Dendritic cell treated with granulocyte-macrophage colony-stimulating factor and Interleukin-4, amounts not matched to agents 40 ng/mL and 50 ng/mL, for 4 days (primary cell): ENCODE data around the gene PEX14.
"Not testable (repeated sequence)": the region's sequence is repeated elsewhere in the genome, so short reads cannot be mapped to it uniquely, and the experiment has no call there.

ENCODE experiments used
- H3K27ac Mint-ChIP-seq: one replicate; pipeline ENCODE4 v1.8.0; 2022; ENCODE audit warnings: mild to moderate bottlenecking, mixed read lengths
- H3K27me3 Mint-ChIP-seq: one replicate; pipeline ENCODE4 v1.8.0; 2022; ENCODE audit warnings: mild to moderate bottlenecking, mixed read lengths
- H3K36me3 Mint-ChIP-seq: one replicate; pipeline ENCODE4 v1.8.0; 2022; ENCODE audit warnings: low read depth, mixed read lengths
- H3K4me1 Mint-ChIP-seq: one replicate; pipeline ENCODE4 v1.8.0; 2022; ENCODE audit warnings: low read depth, mixed read lengths
- H3K4me3 Mint-ChIP-seq: one replicate; pipeline ENCODE4 v1.8.0; 2022; ENCODE audit warnings: mild to moderate bottlenecking, moderate library complexity, mixed read lengths
- H3K9me3 Mint-ChIP-seq: one replicate; pipeline ENCODE4 v1.8.0; 2022; ENCODE audit warnings: mixed read lengths
- intact Hi-C: fragments of 100-400 bp; cut with micrococcal nuclease; formaldehyde crosslinking; loops from one replicate; pipeline ENCODE4 v1.15.0; 2022

Gene PEX14

DNA sequence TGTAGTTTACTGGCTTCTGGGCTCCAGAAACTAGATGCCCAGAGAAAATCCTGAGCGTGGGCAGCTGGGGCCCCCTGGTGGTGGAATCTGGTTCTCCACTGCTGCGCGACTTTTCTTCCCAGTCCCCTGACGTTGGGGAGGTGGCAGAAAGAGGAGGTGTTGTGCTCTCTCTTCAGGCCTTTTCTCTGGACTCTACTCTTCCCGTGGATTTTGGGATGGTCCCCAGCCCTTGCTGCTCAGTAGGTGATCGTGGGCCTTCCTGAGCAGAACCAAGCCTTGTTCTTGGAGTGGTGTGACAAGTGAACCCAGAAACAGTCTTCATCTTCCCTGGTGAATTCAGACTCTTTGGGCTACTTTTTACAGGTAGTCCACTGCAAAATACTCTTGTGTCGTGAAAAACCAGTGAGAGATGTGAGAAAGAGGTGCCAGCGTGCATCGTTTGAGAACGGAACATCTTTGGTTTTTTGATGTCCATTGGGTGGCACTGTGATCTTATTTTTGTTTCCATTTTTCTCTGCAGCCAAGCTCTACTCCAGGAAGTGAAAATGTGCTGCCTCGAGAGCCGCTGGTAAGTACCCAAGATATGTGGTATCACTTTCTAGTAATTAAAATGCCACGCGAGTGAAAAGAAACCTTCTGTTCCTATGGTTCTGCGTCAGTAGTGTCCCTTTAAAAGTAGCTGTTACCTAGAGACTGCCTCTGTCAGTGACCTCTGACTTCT is 20.2 kb downstream of the PEX14 start:
- Mint-ChIP-seq H3K9me3 (no peaks in the 10 kb centered on the region), H3K4me3 (peak overlapping the region; percentile 66), H3K4me1 (peaks cover 22% of the 10 kb centered on the region), H3K27ac (peak overlapping the region; percentile 71), H3K27me3 (no peaks in the 10 kb centered on the region), H3K36me3 (peaks cover 39% of the 10 kb centered on the region)
- intact Hi-C loops = loop anchor here (1.0 to 2.0 kb wide), 2 partner anchors 65 to 118 kb away; partner anchors contain the start of gene CENPS

DNA sequence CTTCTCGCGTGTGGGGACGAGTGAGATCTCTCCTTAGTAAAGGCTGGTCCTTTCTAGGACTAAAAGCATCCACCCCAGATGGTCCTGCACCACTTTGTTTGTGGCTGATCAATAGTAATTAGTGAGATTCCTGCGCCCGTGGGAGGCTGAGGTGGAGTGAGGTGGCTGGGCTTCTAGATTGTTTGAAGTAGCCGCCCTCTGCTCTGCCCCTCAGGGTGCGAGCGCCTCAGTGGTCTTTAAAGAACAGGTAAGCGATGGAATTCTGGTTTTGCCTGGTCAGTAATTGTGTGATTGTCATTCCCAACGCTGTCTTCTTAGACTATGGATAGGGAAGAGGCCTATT is 20.7 kb downstream of the PEX14 start:
- H3K4me1 Mint-ChIP-seq = peaks cover 22% of the 10 kb centered on the region
- H3K36me3 Mint-ChIP-seq = peaks cover 33% of the 10 kb centered on the region
- H3K4me3 Mint-ChIP-seq = peak overlapping the region; percentile 66
- intact Hi-C loops = loop anchor here (2.0 kb wide), 1 partner anchor 119 kb away; no protein-coding TSS in a partner anchor
- no peaks in the 10 kb centered on the region for H3K9me3 Mint-ChIP-seq
- peak overlapping the region; percentile 71 for H3K27ac Mint-ChIP-seq
- H3K27me3 Mint-ChIP-seq = no peaks in the 10 kb centered on the region

DNA sequence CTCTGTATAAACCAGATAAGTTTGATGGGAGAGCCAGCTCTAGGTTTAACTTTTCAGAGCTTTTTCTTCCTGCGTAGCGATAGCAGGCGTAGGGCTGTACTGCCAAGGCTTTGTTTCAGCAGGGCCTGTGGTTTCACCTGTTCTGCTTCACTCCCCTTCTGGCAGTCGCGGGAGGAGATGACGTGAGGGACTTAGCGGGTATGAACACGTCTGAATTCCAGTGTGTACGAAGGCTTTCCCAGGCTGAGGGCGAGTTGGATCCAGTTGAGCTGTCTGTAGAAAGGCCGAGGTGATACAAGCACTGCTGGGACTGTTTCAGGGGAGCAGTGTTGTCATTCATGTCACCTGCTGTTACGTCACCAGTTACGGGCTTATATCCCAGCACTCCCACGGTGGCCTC is 21.2 kb downstream of the PEX14 start:
- Mint-ChIP-seq H3K27ac (no peak overlapping the region), H3K9me3 (no peaks in the 10 kb centered on the region), H3K36me3 (peaks cover 28% of the 10 kb centered on the region), H3K4me1 (peaks cover 22% of the 10 kb centered on the region), H3K4me3 (no peak overlapping the region), H3K27me3 (no peaks in the 10 kb centered on the region)
- intact Hi-C loops = loop anchor here (2.0 kb wide), 1 partner anchor 119 kb away; no protein-coding TSS in a partner anchor

DNA sequence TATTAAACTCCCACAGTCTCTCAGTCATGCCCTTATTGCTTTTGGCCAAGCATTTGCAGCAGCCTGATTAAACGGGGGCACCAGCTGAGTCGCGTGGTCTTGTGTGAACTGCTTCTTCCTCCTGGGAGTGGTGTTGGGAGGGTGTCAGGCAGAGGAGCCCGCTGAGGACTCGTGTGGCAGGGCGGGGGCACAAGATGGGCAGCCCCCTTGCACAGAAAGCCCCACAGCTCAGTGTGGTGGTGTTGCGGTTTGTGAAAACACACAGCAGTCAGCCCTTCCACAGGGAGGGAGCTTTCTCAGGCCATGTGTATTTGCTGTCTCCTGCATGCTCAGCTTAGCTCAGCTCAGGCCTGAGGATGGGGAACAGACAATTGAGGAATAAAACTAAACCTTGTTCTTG is 22.4 kb downstream of the PEX14 start:
- Mint-ChIP-seq H3K4me1 (peaks cover 22% of the 10 kb centered on the region), H3K27ac (no peak overlapping the region), H3K9me3 (no peaks in the 10 kb centered on the region), H3K4me3 (no peak overlapping the region), H3K27me3 (no peaks in the 10 kb centered on the region), H3K36me3 (peaks cover 25% of the 10 kb centered on the region)
- intact Hi-C loops = no loop called here

DNA sequence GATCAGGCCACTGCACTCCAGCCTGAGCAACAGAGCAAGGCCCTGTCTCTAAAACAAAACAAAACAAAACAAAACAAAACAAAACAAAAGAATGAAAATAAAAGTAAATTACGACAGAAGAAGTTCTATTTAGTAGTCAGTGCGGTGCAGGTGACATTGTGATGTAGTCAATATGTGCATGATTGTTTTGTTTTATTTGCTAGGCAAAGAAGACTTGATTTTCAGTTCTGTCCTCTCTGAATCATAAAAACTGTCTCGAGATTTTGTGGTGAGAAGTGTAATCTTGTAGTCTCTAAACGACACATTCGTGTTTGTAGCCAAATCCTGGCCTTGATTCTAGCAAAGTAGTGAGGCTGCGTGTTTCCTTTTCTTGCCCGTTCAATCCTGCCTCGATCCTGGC is 23.5 kb downstream of the PEX14 start:
- Mint-ChIP-seq H3K36me3 (peaks cover 25% of the 10 kb centered on the region), H3K4me1 (peaks cover 22% of the 10 kb centered on the region), H3K9me3 (no peaks in the 10 kb centered on the region), H3K27ac (no peak overlapping the region), H3K4me3 (no peak overlapping the region), H3K27me3 (no peaks in the 10 kb centered on the region)
- intact Hi-C loops = no loop called here

DNA sequence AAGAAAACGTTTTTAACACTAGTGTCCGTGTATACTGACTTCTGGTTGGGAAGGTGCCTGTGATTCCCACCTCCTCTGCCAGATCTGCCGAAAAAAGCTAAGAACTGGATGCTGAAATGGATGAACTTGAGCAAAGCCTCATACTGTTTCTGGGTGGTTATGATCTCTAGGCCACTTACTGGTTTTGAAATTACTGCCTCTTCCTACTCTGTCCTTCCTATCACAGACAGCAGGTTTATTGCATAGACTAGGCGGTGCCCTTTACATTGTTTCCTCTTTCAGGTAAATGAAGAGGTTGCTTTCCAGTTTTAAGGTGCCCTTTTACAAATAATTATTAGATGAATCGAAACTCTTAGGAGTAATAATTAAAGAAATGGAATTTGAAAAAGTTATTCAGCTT is 27.5 kb downstream of the PEX14 start:
- intact Hi-C loops = no loop called here
- H3K36me3 Mint-ChIP-seq = peaks cover 13% of the 10 kb centered on the region
- H3K27me3 Mint-ChIP-seq = no peaks in the 10 kb centered on the region
- no peak overlapping the region for H3K4me3 Mint-ChIP-seq
- peaks cover 9% of the 10 kb centered on the region for H3K4me1 Mint-ChIP-seq
- H3K9me3 Mint-ChIP-seq = no peaks in the 10 kb centered on the region
- no peak overlapping the region for H3K27ac Mint-ChIP-seq

DNA sequence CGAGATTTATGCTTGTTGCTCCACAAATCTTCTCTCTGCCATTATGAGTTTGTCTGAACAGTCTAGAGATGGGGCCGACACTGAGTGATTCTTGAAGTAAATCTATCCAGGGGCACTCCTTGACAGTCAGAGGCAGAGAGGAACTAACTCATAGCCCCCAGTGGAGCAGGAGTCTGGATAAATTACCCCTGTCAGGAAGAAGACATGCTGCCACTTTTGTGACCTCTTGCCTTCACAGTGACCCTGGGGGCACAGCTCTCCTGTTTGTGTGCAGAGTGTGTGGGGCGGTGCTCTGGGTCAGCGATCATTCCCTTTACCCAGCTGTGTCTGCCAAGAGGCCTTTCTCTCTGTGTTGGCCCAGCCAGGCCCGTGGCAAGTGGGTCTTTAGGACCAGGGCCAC is 29.5 kb downstream of the PEX14 start:
- no peak overlapping the region for H3K4me3 Mint-ChIP-seq
- H3K27me3 Mint-ChIP-seq = no peaks in the 10 kb centered on the region
- no peak overlapping the region for H3K27ac Mint-ChIP-seq
- H3K4me1 Mint-ChIP-seq = peaks cover under 1% of the 10 kb centered on the region
- intact Hi-C loops = no loop called here
- H3K9me3 Mint-ChIP-seq = no peaks in the 10 kb centered on the region
- H3K36me3 Mint-ChIP-seq = peaks cover 3% of the 10 kb centered on the region

DNA sequence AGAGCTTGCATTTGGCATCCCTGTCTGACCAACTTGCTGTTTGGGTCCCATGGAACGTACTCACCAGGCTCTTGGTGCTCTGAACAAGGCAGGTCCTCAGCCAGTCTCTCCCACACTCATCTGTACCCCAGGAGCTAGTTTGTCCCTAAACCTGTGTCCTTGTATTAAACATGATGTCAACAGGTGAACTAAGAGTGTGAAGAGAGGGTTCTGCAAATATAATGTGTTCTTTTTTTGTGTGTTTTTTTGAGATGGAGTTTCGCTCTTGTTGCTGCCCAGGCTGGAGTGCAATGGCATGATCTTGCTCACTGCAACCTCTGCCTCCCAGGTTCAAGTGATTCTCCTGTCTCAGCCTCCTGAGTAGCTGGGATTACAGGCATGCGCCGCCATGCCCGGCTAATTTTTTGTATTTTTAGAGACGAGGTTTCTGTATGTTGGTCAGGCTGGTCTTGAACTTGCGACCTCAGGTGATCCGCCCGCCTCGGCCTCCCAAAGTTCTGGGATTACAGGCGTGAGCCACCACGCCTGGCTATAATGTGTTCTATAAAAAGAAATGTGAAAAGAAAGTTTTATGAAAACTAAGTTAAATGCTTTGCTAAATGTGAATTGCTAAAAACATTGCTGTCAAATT is 31.4 kb downstream of the PEX14 start:
- H3K9me3 Mint-ChIP-seq, H3K27ac Mint-ChIP-seq: not testable (repeated sequence)
- H3K4me1 Mint-ChIP-seq = peaks cover 12% of the 10 kb centered on the region

DNA sequence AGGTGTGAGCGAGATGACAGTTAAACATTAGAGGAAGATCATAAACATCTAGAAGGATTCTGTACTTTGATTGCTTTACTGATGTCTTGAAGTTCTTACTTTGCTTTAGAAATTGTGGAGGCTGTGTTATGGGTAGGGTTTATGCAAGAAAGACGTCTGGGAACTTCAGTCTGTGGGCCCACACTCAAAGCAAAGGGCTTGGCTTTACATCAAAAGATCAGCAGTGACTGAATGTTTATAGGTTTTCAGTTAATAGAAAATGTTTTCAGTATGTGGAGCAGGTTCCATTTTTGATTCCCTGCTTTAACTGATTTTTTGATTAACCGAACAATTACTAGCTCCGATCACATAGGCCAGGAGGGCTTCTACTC is 31.9 kb downstream of the PEX14 start:
- H3K27ac Mint-ChIP-seq = no peak overlapping the region
- H3K27me3 Mint-ChIP-seq = no peaks in the 10 kb centered on the region
- no peaks in the 10 kb centered on the region for H3K9me3 Mint-ChIP-seq
- H3K36me3 Mint-ChIP-seq = no peaks in the 10 kb centered on the region
- intact Hi-C loops = loop anchor here (1.0 kb wide), 1 partner anchor 436 kb away; no protein-coding TSS in a partner anchor
- peaks cover 16% of the 10 kb centered on the region for H3K4me1 Mint-ChIP-seq
- no peak overlapping the region for H3K4me3 Mint-ChIP-seq

More for the DNA sequence above, 31.4 kb downstream of the PEX14 start:
- not testable (repeated sequence) for H3K36me3 Mint-ChIP-seq, H3K4me3 Mint-ChIP-seq, H3K27me3 Mint-ChIP-seq
- intact Hi-C loops = loop anchor here (1.0 kb wide), 1 partner anchor 436 kb away; no protein-coding TSS in a partner anchor

DNA sequence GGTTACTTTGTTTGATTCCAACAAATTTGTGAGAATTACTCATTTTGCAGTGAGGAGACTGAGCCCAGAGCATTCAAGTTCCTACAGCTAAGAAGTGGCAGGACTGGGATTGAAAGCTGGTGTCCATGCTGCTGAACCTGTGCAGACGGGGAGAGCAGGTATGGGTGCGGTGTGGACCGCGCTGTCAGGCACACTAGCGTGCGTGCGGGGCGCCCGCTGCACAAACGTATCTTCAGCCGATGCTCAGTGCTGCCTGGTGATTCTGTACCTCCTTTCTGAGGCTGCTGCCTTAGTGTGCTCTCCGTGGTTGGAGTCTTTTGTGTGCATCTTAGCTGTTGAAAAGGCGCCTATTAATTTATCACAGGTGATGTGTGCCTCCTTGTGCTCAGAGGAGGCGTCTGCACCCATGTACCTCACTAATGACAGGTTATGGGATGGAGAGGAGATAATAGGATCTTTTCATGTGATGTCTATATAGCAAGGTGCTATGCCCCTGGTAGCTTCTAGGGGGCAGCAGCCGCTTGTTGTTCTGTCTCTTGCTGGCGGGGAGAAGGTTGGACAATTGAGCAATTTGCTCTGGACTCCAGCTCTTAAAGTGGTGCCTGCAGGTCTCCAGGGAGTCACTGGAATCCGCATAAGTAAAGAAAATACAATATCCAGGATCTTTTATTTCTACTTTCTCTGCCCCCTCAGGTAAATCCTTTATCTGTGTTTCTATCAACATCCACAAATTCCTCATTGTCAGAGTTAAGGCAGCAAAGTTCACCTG is 32.5 kb downstream of the PEX14 start:
- H3K4me3 Mint-ChIP-seq = no peak overlapping the region
- H3K27me3 Mint-ChIP-seq = no peaks in the 10 kb centered on the region
- intact Hi-C loops = no loop called here
- H3K27ac Mint-ChIP-seq = no peak overlapping the region
- no peaks in the 10 kb centered on the region for H3K9me3 Mint-ChIP-seq
- peaks cover 16% of the 10 kb centered on the region for H3K4me1 Mint-ChIP-seq
- no peaks in the 10 kb centered on the region for H3K36me3 Mint-ChIP-seq

DNA sequence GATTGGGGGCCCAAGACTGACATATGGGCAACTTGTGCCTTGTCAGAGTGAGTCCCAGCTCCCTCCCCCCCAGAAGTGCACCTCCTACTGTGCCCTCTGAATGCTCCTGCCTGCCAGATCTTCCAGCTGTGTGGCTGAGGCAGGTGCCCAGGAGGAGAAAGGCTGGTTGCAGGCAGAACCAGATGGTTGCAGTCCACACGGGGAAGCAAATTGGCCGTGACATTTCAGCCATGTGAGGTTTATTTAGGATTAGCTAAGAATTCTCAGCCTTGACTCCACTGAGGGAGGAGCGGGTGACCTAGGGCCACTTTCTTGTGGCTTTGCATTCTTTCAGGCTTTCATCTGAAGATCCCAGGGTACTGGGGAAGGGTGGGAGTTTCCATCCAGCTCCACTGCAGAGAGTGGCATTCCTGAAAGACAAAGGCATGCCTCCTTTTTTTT is 33.8 kb downstream of the PEX14 start:
- intact Hi-C loops = no loop called here
- H3K4me1 Mint-ChIP-seq = peaks cover 16% of the 10 kb centered on the region
- no peaks in the 10 kb centered on the region for H3K27me3 Mint-ChIP-seq
- H3K9me3 Mint-ChIP-seq = no peaks in the 10 kb centered on the region
- H3K4me3 Mint-ChIP-seq = no peak overlapping the region
- no peak overlapping the region for H3K27ac Mint-ChIP-seq
- no peaks in the 10 kb centered on the region for H3K36me3 Mint-ChIP-seq

DNA sequence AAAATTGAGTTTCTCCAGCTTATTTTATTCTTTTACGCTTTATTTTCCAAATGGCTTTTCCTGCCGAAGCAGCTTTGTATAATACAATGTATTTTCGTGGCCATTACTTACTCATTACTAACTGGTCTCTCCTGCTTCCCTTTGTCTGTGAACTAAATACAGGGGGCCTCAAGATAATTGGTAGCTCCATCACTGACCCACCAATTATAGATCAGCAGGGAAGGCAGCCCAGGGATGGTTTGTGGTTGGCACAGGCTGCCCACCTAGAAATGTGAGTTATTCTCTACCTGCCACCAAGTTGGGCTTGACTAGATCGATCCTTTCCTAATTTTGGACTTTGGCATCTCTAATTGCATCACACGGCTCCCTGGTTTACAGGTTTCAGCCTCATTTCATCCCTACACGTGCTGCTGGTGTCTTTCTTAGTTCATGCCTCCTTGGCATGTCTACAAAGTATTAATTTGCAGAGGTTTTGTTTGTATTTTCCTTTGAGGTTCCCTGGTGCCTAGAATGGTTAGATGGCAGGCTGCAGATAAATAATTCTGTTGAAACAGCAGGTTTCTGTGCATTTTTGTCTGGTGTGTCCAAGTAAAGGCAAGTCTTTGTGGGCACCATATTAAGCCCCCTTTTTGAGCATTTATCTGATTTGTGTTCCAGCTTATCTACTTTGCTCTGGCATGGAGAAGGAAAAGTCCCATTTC is 35.2 kb downstream of the PEX14 start:
- Mint-ChIP-seq H3K36me3 (no peaks in the 10 kb centered on the region), H3K27me3 (no peaks in the 10 kb centered on the region), H3K4me3 (no peak overlapping the region), H3K4me1 (peaks cover 25% of the 10 kb centered on the region), H3K27ac (no peak overlapping the region), H3K9me3 (no peaks in the 10 kb centered on the region)
- intact Hi-C loops = loop anchor here (5.0 kb wide), 1 partner anchor 182 kb away; no protein-coding TSS in a partner anchor

DNA sequence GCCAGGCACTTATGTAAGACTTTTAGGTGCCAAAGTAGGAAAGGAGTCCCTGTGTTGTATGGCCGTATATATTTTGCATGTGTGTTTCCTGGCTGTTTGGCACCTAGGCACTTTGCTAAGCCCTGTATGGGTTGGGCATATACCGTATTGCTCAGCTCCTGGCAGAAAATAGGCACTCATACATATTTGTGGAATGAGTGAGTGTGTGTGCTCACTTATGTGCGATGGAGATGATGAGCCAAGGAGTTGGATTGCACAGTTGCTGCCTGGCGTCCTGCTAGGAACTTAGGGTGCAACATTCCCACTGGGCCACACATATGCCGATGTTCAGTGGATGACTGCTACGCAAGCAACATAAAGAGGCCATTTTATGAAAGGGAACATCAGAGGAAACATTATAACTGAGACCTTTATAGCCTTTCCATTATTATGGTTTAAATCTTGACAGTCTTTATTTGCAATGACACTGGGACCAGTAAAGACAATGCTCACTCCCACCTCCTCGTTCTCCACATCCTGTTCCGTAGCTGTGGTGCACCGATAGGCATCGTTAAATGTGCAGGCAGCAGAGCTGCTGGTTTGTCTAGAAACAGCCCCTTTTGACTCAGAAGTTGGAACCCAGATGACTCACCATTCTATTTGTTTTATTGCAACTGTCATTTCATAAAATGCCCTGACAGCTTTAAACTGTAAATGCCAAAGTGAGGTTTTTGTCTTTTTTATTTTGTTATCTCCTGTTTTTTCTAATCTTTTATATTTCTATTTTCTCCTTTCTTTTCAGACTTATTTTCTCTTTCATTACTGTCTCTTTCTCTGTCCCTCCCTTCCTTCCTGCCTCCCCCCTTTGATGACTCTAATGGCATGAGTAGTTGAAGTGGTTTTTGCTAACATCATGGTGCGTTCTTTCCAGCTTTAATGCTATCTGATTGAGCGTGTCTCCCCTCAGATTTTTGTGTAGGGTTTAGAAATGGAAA is 36.1 kb downstream of the PEX14 start:
- Mint-ChIP-seq H3K4me1 (peaks cover 30% of the 10 kb centered on the region), H3K4me3 (no peak overlapping the region), H3K9me3 (no peaks in the 10 kb centered on the region), H3K36me3 (no peaks in the 10 kb centered on the region), H3K27ac (no peak overlapping the region), H3K27me3 (no peaks in the 10 kb centered on the region)
- intact Hi-C loops = loop anchor here (5.0 kb wide), 1 partner anchor 181 kb away; no protein-coding TSS in a partner anchor
